BJ (cell line): ENCODE data around the gene PILRB. TPM values are rescaled to one million over a fixed set of nuclear protein-coding genes. Genes with fewer than 3 reads are reported as not detected.
"Not testable (repeated sequence)": the region's sequence is repeated elsewhere in the genome, so short reads cannot be mapped to it uniquely, and the experiment has no call there.

Source experiments
- CTCF ChIA-PET: fragments of 350-600 bp; formaldehyde crosslinking; extraction: SDS; loops from one replicate; lab custom pipeline; 2021; ENCODE audit warnings: antibody characterized with exemption, inconsistent platforms; lab: Yijun Ruan, JAX
- POLR2A ChIA-PET: fragments of 300-600 bp; sonication (Branson Sonifier 250); formaldehyde crosslinking; extraction: SDS; loops from one replicate; lab custom pipeline; 2021; ENCODE audit warnings: antibody characterized with exemption; lab: Charles Lee
- DNase-seq: peaks from one replicate; pipeline ENCODE4 v3.0.0-alpha.2; 2011; ENCODE audit warnings: low read depth
- H3K27me3 ChIP-seq: 2 replicates; pipeline ENCODE4 v1.6.0; 2011; ENCODE audit warnings: low read length; ENCODE audit not compliant: control insufficient read depth, insufficient read depth
- H3K36me3 ChIP-seq: 2 replicates; pipeline ENCODE4 v1.5.1; 2011; ENCODE audit warnings: low read length; ENCODE audit not compliant: control insufficient read depth, insufficient read depth
- H3K4me3 ChIP-seq: 2 replicates; pipeline ENCODE4 v1.5.1; 2011; ENCODE audit warnings: low read depth, mild to moderate bottlenecking, control low read depth, low read length
- CTCF ChIP-seq: IDR thresholded peaks from 2 replicates; pipeline ENCODE4 v1.5.1; 2011; ENCODE audit warnings: low read depth, mild to moderate bottlenecking, control low read depth, inconsistent platforms, low read length, moderate library complexity; ENCODE audit not compliant: insufficient read depth
- polyA plus RNA-seq: library from polyadenylated mRNA; depleted of rRNA; stranded (reverse); fragments of >200 nt; gene quantifications from 2 replicates; pipeline ENCODE4 v1.2.3, GENCODE V29; 2011

The PILRB gene
- polyA plus RNA-seq, 1 experiment, result 25.4 TPM

- DNase-seq, result no peak
- POLR2A ChIA-PET, result no interaction called here
- CTCF ChIA-PET, result no interaction called here
- TF ChIP-seq CTCF, result no peak
- Histone ChIP-seq H3K36me3 (no peaks in the 10 kb centered on the region), H3K27me3 (no peaks in the 10 kb centered on the region), H3K4me3 (no peak overlapping the region)
These were observed 18.1 kb downstream of the PILRB start for GRCh38 chr7:100376066-100376465.

DNA sequence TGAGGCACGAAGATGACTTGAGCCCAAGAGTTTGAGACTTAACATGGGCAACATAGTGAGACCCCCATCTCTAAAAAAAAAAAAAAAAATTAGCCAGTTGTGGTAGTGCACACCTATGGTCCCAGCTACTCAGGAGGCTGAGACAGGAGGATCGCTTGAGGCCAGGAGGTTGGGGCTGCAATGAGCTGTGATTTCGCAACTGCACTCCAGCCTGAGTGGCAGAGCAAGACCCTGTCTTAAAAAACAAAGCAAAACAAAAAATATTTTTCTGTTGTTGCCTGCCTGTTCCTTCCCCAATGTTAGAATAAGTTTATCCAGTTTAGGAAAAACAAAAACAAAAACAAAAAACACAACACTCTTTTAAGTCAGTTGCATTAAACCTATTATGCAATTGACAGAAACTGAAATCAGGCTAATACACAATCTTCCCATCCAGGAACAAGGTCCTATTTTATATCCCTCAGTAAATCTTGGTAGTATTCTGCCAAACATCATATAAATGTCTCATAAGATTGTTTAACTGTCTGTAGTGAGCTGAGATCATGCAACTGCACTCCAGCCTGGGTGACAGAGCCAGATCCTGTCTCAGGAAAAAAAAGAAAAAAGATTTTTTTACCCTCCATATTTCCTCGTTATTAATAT, 20.3 kb downstream of the PILRB start:
- DNase-seq, result no peak
- Histone ChIP-seq H3K4me3 (no peak overlapping the region), H3K36me3 (no peaks in the 10 kb centered on the region), H3K27me3 (peaks cover under 1% of the 10 kb centered on the region; the same call in 1 of the 2 replicates)
- TF ChIP-seq CTCF, result no peak
- CTCF ChIA-PET, result no interaction called here
- POLR2A ChIA-PET, result no interaction called here

DNA sequence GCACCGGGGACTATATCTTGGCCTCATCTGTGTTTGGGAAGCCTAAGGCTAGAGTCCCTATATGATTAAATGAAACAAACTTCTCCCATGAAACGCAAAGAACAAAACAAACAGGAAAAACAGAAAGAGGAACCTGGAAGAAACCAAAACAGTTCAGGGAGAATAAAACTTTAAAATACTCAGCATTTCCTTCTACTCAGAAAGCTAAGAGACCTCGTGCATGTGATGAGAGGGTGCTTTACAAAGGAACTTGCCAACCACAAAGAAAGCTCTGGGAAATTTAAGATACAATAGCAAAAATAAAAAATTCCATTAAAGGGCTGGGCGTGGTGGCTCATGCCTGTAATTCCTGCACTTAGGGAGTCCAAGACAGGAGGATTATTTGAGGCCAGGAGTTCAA, 22.3 kb downstream of the PILRB start:
- H3K4me3 ChIP-seq, result no peak overlapping the region
- H3K27me3 ChIP-seq, result peaks cover 3% of the 10 kb centered on the region; the same call in 1 of the 2 replicates
- TF ChIP-seq CTCF, result no peak
- ChIA-PET POLR2A (no interaction called here), CTCF (interaction anchor here (0.6 kb wide), 1 partner anchor 72 kb away, joined by 3 read pairs; no protein-coding TSS in a partner anchor)
- no peak for DNase-seq
- H3K36me3 ChIP-seq, result no peaks in the 10 kb centered on the region

DNA sequence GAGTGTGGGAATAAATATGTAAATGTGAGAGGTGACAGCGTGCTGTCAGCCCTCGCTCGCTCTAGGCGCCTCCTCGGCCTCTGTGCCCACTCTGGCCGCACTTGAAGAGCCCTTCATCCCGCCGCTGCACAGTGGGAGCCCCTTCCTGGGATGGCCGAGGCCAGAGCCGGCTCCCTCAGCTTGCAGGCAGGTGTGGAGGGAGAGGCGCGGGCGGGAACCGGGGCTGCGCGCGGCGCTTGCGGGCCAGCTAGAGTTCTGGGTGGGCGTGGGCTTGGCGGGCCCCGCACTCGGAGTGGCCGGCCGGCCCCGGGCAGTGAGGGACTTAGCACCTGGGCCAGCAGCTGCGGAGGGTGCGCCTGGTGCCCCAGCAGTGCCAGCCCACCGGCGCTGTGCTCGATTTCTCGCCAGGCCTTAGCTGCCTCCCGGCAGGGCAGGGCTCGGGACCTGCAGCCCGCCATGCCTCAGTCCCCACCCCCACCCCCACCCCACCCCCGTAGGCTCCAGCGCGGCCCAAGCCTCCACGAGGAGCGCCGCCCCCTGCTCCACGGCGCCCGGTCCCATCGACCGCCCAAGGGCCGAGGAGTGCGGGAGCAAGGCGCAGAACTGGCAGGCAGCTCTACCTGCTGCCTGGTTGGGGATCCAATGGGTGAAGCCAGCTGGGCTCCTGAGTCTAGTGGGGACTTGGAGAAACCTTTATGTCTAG, 23.8 kb downstream of the PILRB start:
- DNase-seq, H3K4me3 ChIP-seq, H3K27me3 ChIP-seq, H3K36me3 ChIP-seq, POLR2A ChIA-PET: not testable (repeated sequence)
- CTCF ChIA-PET, result interaction anchor here (1.0 to 2.7 kb wide), 3 partner anchors 18 to 36 kb away, joined by 3 to 13 read pairs (median 4); no protein-coding TSS in a partner anchor

GRCh38 chr7:100382234-100382853, 24.4 kb downstream of the PILRB start:
- CTCF ChIA-PET, result interaction anchor here (1.0 to 2.7 kb wide), 3 partner anchors 17 to 37 kb away, joined by 3 to 13 read pairs (median 4); no protein-coding TSS in a partner anchor
- H3K27me3 ChIP-seq, H3K4me3 ChIP-seq, DNase-seq, H3K36me3 ChIP-seq, POLR2A ChIA-PET: not testable (repeated sequence)

GRCh38 chr7:100384628-100385294, 26.8 kb downstream of the PILRB start:
- ChIA-PET POLR2A (no interaction called here), CTCF (interaction anchor here (1.7 kb wide), 1 partner anchor 23 kb away, joined by 9 read pairs; no protein-coding TSS in a partner anchor)

More at GRCh38 chr7:100384628-100385294, 26.8 kb downstream of the PILRB start:
- no peaks in the 10 kb centered on the region for H3K36me3 ChIP-seq
- DNase-seq, result no peak
- no peak overlapping the region for H3K4me3 ChIP-seq
- TF ChIP-seq CTCF, result no peak
- peaks cover 9% of the 10 kb centered on the region for H3K27me3 ChIP-seq
